Activated CD4-positive, CD25-positive, alpha-beta regulatory T cell treated with anti-CD3 and anti-CD28 coated beads, Interleukin-2, amount 50 U/mL, for 16 hours (primary cell): ENCODE results near the gene KCNH1.
A peak's percentile ranks its signal among the peaks of the same experiment; 100 is the strongest.

Experiments
- DNase-seq: peaks from one replicate; pipeline ENCODE4 v3.0.0-alpha.2; 2020; ENCODE audit warnings: low read depth, low spot score

Gene KCNH1, protein sequence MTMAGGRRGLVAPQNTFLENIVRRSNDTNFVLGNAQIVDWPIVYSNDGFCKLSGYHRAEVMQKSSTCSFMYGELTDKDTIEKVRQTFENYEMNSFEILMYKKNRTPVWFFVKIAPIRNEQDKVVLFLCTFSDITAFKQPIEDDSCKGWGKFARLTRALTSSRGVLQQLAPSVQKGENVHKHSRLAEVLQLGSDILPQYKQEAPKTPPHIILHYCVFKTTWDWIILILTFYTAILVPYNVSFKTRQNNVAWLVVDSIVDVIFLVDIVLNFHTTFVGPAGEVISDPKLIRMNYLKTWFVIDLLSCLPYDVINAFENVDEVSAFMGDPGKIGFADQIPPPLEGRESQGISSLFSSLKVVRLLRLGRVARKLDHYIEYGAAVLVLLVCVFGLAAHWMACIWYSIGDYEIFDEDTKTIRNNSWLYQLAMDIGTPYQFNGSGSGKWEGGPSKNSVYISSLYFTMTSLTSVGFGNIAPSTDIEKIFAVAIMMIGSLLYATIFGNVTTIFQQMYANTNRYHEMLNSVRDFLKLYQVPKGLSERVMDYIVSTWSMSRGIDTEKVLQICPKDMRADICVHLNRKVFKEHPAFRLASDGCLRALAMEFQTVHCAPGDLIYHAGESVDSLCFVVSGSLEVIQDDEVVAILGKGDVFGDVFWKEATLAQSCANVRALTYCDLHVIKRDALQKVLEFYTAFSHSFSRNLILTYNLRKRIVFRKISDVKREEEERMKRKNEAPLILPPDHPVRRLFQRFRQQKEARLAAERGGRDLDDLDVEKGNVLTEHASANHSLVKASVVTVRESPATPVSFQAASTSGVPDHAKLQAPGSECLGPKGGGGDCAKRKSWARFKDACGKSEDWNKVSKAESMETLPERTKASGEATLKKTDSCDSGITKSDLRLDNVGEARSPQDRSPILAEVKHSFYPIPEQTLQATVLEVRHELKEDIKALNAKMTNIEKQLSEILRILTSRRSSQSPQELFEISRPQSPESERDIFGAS

DNA sequence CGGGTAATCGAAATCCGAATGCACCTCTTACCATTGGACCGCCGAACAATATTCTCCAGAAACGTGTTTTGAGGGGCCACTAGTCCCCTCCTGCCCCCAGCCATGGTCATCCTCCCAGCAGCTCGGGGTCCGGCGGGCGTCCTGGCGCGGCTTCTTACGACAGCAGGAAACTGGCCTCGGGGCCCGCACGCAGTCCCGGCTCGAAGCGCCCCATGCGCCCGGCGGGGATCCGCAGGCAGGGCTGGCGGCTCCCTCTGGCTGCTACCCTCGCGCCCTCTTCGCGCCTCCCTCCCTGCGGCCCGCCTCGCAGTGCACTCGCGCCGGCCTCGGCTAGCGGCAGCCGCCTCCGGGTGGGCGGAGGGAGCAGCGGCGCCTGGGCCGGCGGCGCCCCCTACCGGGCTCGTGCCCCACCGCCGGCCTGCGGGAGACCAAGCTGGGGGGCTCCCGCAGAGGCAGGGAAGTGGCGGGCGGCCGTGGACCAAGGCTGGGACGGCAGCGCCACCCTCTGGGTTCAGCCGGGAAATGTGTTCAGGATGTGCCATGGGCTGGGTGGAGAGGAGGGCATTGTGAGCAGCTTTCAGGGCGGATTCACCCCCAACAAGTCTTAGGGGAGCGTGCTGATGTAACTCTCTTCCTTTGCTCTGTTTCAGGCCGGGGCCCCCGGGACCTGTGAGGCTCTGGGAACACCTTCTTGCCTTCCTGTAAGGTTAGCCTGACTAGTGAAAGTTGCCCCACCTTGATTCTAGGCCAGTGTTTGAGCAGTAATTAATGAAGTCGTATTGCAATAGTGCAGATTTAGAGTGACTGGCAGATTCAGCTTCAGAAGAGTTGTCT, at the start of gene KCNH1:
Gene KCNH1, minus strand, starts transcription at position 313 of the 834 bp plus-strand sequence. Its CDS starts 203 bp downstream, at position 110.
- DNase-seq: peak; percentile 30

DNA sequence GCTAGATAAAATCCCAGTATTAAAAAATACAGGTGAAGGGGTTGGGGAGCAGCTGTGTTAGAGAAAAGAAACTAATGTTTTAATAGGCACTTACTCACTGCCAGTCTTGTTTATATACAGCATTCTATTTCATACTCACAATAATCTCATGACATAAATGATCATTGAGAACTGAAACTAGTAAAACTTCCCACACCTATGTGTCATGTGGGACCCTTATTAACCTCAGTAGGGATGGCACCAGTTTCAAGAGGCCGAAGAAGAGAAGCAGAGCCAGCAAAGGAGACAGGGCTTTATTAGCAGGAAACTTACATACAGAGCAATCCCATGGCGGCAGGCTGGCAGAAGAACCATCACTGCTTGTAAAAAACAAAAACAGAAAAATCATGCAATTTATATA, 48.8 kb upstream of the KCNH1 start:
- no peak for DNase-seq

DNA sequence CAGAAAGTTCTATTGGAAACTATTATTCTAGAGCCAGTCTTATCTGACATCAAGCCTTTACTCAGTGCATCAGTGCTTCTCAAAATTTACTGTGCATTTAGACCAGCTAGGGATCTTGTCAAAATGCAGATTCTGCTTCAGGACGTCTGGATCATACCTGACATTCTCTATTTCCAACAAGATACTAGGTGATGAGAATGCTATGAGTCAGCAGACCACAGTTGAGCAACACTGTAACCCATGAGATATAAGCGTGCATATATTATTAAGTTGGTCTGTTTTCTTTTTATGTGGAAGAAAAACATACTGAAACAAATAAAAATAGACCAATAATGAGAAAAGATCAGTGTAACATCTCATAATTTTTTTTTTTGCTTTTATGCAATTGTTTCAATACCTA, 40.4 kb upstream of the KCNH1 start:
- DNase-seq: no peak

DNA sequence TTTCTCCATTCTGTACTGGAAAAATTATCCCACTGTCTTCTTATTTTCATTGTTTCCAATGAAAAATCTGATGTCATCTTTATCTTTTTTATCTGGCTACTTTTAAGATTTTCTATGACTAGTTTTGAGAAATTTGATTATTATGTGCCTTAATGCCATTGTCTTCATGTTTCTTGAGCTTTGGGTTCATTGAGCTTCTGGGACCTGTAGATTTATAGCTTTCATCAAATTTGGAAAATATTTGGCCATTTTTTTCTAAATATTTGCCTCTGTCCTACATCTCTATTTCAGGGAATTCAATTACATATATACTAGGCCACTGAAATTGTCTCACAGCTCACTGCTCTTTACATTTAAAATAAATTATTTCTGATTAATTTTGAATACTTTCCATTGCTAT, 38.7 kb upstream of the KCNH1 start:
- no peak for DNase-seq

DNA sequence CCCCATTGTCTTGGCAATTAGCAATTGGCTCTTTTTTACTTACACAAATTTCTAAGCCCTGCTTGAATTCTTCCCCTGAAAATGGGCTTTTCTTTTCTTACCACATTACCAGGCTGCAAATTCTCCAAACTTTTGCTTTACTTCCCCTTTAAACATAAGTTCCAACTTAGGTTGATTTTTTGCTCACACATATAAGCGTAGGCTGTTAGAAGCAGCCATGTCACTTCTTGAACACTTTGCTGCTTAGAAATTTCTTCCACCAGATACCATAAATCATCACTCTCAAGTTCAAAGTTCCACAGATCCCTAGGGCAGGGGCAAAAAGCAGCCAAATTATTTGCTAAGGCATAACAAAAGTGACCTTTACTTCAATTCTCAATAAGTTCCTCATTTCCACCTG, 35.4 kb upstream of the KCNH1 start:
- no peak for DNase-seq

DNA sequence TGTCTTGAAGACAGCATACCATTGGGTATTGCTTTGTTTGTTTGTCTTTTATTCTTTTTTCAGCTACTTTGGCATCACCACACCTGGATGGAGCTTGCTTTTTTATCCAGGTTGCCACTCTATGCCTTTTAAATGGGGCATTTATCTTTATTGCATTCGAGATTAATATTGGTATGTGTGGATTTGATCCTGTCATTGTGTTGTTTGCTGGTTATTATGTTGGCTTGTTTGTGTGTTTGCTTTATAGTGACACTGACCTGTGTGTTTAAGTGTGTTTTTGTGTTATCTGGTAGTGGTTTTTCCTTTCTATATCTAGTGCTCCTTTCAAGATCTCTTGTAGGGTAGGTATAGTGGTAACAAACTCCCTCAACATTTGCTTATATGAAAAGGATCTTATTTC, 24.9 kb upstream of the KCNH1 start:
- DNase-seq: no peak

DNA sequence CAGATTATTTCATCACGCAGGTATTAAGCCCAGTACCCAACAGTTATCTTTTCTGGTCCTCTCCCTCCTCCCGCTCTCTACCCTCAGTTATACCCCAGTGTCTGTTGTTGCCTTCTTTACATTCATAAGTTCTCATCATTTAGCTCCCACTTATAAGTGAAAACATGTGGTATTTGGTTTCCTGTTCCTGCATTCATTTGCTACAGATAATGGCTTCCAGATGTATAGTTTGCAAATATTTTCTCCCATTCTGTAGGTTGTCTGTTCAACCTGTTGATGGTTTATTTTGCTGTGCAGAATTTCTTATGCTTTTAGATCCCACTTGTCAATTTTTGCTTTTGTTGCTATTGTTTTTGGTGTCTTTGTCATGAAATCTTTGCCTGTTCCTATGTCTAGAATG, 21.1 kb upstream of the KCNH1 start:
- no peak for DNase-seq

DNA sequence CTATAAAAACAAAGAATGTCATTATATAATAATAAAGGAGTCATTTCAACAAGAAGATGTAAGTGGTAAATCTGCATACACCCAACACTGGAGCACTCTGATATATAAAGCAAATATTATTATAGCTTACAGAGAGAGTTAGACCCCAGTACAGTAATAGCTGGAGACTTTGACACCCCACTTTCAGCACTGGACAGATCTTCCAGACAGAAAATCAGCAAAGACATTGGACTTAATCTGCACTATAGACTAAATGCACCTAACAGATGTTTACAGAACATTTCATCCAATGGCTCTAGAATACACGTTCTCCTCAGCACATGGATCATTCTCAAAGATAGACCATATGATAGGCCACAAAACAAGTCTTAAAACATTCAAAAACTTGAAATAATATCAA, 20.0 kb upstream of the KCNH1 start:
- DNase-seq: no peak

DNA sequence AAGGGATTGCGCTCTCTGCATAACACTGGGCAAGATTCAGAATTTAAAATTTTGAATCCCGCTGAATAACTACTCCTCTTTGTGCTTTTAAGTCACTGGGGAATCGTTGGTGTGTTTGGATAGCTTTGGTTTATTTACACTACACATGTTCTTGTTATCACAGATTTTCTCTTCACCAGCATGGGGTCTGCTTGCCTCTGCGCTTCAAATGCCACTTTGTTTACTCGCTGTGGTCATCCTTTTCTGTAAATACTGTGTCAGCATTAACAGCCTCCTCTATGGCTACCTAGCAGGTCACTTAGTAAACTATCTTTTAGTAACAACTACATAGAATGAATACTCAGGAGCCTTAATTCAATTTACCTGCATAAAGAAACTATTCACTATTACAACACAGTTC, 14.4 kb upstream of the KCNH1 start:
- DNase-seq: no peak

DNA sequence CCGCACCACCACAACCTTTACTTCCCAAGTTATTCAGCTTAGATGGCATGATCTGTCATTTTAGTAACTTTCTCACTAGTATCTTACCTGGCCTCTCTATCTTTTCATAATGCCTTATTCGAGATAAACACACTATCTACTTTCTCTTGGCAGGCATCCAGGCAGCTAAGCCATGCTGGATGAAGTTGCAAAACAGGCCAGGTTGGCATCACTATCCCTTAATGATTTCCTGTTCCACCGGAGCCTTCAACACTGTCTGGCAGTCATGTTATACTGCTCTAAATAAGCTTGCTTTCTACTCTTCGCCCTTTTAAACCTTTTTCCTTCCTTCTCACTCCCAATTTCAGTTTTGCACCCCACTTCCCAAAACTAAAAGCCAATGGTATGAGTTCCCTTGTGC, 12.0 kb upstream of the KCNH1 start:
- no peak for DNase-seq

DNA sequence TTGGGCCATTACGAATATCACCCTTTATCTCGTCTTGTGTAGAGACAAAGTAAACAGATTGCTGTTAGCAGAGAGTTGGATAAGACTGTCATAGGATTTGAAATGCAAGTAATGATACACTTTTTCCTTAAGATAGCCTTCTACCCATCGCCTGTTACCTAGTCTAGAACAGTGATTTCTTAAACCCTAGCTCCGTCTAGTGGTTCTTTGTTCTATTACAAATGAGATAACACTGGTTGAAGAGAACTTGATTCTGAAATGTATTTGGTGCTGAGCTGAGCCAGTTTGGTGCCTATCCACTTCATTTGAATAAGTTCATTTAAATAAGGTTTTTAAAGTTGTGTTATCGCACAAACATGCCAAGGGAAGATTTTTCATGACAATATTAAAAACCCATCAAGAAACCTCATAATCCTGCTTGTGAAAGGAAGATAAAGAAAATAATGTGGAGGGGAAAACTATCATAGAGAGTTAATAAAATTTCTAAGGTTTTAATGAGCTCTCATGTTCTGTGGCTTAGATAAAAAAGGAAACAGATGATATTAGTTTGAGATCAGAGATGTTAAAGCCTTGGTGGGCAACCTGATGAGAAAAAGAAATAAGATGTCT, 1.5 kb upstream of the KCNH1 start:
- no peak for DNase-seq

DNA sequence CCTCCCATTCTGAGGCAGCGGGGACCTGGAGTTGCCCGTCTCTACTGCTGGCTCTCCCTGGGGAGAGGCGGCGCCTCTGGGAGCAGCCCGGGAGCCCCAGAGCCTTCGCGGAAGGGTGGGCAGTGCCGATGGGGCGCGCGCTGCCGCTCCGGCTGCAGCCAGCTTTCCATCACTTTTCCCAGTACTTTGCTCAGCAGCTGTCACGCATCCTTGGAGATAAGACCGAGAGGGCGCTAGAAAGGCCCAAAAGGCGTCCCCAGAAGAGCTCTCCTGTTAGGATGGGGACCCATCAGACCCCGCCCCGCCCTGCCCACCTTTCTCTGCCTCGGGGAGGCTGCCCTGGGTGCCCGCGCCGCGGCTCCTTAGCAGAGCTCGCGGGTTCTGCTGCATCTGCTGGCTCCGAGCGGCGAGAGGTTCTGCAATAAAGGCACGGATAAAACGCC, 534 bp downstream of the KCNH1 start:
- no peak for DNase-seq

DNA sequence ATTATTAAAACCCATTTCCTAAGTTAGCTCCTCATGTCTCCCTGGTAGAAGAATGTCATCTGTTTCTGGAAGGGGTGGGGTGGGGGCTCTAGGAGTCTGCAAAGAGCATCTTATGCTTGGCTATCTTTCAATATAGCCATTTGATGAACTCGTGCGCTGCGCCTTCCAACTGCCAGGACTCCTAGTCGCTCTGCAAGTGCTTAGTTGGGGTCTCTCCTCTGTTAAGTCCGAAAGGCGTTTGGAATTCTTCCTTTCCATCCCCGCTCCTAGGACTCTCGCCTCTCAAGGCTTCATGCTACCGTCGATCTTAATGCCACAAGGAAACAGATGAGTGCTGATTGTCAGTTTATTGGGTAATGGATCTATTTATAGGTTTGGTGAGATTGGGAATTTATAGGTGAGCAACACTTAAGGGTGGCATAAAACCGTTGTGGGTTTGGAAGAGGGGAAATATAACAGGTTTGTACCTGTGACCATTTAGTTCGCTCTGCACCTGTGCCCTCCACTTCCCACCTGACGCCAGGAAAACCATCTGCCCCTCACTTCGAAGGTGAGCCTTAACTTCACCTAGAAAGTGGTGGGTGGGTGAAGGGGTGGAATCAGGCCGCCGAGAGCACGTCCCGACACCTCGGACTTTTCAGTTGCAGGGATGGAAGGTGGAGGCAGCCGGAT, 1.1 kb downstream of the KCNH1 start:
- DNase-seq: no peak

DNA sequence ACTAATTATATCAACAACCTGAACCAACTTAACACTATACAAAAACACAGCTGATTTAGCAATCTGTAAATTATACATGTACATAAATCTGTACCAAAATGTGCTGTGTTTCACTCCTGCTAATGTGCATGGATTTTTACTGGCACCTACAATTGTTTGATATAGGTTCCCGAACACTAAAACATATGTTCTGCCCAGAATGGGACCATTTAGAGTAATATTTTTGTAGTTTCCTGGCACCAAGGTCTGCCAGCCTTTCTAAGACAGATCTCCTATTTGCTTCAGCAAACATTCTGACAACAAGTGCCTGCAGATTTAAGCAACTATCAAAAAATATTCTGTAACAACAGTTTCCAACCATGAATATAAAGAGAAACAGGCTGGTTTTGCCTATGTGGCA, 4.2 kb downstream of the KCNH1 start:
- no peak for DNase-seq

DNA sequence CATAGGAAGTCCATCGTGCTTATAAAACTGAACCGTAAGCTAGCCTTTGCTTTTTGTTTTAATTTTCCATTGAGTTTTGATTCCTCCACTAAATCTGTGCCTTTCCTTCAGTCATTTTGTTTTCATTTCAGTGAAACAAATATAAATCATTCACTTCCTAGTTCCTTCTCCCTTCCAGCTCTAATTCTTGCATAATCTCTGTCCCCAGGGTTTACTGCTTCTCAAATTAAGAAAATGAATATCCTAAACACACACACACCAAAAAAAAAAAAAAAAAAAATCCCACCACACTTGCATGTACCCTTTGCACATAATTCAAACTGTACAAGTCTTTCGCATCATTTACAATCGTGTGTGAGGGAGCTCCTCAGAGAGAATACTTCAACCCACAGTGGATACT, 6.8 kb downstream of the KCNH1 start:
- DNase-seq: no peak

DNA sequence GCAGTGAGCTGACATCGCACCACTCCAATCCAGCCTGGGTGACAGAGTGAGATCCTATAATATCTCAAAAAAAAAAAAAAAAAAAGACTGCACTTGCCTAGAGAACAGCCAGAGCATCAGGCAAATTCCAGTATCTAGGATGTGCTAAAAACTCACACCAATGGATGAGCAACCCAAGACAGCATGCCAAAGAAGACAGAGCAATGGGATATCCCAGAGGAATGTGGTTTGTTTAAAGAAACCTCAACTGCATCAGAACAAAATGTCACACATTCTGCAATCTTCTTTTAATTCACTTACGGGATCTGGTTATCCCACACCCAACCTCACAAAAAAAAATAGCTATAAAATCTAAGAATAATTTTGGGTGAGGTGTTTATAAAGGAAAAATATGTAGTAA, 7.3 kb downstream of the KCNH1 start:
- DNase-seq: no peak

DNA sequence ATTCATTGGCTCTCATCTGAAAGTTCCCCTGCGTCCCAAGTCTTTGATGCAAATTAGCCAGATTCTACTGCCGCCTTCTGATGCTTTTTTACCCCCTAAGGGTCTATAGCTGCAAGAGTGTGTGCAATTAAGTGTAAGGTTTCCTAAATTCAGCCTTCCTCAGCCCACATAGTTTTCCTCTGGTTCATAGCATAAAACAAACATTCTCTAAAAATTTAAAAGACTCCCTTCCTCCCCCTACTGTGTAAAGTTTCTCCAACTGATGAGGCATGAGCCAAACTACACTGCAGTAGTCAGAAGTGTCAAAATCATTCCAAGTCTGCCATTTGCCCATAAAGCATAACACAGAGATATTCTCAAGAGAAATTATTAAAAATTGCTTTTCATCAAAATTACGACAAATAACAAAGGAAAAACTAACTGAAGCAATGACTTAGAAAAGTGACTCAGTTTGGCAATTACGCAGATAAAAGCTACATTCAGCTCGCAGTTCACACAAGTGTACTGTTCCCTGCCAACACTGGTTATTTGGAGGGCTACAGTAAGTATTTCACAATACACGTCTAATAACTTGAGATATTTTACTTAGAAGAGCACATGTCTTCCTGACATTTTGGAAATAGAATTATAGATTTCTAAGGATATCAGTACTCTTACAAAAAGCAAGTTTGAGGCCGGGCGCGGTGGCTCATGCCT, 15.4 kb downstream of the KCNH1 start:
- no peak for DNase-seq

DNA sequence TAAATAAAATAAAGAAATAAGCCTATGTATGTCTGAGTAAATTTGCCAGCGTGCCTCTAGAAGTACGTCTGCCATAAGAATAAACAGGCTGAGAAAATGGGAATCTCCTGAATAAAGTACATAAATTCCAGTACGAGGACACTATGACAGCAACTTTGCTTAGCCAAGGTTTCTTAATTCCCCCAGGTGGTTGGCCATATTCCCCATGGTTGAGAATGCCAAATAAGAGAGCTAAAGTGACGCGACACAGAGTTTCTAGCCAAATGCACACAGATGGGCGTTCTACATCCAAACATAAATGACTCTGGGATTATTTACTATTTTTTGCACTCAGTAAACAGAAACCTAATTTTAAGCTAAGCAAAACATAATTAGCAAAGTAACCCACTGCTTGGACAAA, 19.5 kb downstream of the KCNH1 start:
- DNase-seq: no peak

DNA sequence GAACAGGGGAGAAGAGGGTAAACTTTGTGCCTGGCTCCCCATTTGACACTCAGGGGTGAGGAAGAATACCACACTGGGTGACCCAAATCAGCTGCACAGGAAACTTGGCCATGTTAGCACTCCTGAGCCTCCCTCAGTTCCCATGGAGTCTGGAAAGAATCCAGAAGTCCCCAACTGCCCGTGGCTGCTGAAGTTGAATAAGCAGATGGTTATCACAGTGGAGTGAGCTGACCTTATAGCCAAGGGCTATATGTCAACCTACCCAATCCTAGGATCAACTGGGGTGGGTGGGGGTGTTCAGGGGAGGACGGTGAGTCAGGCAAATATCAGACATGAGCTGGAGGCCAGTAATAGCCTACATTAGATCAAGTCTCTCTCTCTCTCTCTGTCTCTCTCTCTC, 20.4 kb downstream of the KCNH1 start:
- DNase-seq: no peak

DNA sequence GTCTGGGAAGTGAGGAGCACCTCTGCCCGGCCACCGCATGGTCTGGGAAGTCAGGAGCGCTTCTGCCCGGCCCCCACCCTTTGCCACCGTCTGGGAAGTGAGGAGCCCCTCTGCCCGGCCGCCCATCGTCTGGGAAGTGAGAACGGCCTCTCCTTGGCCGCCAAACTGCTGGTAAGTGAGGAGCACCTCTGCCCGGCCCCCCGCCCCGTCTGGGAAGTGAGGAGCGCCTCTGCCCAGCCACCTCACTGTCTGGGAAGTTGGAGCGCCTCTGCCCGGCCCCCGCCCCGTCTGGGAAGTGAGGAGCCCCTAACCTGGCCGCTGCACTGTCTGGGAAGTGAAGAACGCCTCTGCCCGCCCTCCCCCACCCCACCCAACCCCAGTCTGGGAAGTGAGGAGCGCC, 22.6 kb downstream of the KCNH1 start:
- no peak for DNase-seq
